Stimulated activated CD4-positive, alpha-beta T cell treated with anti-CD3 and anti-CD28 coated beads, TNF-alpha, amount 100 ng/mL, for 4 hours (primary cell): Measurements from ENCODE around the gene C15orf62.

Experiments used
- DNase-seq, 3 experiments: peaks; one replicate each; pipeline ENCODE4 v3.0.0-alpha.2; 2020; ENCODE audit warnings: low read depth in 3 of 3

C15orf62 gene

DNA sequence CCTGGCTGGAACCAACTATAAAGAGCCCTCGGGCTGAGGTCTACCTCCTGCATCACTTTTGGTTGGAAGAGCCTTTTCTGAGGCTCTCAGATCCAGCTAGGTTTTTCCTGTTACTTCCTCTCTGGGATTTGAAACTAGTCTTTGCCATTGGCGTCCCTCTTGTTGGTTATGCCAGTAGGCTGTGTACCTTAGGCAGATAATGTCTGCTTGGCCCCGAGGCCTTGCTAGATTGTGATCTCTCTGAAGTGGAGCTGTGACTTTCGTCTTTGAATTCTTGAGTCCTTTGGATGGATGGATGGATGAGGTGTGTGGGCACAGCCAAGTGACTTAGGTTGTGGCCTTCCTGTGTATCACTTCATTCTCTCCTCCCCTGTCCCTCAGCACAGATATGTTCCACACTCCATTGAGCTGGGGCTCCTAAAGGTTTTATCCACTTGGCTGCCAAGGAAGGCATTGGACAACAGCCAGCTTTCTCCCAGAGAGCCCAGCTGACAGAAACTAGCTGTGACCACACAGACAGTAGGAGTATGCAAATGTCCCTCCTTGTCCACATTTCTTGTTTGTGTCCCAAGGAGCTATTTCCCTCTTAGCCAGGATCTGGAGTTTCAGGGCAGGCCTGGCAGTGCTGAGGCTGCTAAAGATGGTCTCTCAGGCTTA lies 45.4 kb downstream of the C15orf62 start:
- no peak for DNase-seq

GRCh38 chr15:40819048-40819447 lies 49.3 kb downstream of the C15orf62 start:
- DNase-seq = no peak

GRCh38 chr15:40821195-40821594 lies 51.4 kb downstream of the C15orf62 start:
- DNase-seq = no peak
